ENCODE measurements around the gene WDR38. TPM values are rescaled to one million over a fixed set of nuclear protein-coding genes. Genes with fewer than 3 reads are reported as not detected.

The WDR38 gene
- total RNA-seq, 3 donors from 2014 or later = 0.33 TPM; not detected in 2

DNA sequence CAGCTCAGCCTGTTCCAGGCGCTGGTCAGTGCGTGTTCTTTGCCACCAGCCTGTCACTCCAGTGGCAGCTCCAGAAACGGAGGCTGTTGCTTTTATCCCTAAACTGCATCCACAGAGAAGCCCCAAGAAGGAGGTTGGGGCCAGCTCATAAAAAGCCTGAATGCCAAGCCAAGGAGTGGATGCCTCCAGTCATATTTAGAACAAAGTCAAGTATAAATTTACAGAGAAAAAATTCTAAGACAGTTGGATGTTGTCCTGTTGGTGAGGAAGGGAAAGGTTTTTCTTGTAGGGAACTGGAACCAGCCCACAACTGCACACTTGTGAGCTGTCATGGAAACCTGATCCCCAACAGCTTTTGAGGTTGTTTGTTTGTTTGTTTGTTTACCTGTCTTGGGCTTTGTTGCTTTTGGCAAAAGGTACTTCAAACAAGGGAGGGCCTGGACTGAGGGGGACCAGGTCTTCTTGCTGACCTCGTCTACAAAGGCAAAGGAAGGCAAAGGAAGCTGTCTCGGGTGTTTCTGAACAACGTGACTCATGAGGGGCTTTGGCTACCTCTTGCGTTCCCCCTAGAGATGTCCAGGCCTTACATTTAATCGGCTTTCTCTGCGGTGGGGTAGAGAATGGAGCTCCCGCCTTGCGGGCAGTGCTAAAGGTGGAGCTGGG, 39.6 kb upstream of the WDR38 start:
- no peaks in the 10 kb centered on the region for H3K27me3 ChIP-seq
- no peaks in the 10 kb centered on the region for H3K9me3 ChIP-seq
- no peaks in the 10 kb centered on the region for H3K36me3 ChIP-seq
- no peak overlapping the region for H3K4me3 ChIP-seq
- TF ChIP-seq, protein P1, sequence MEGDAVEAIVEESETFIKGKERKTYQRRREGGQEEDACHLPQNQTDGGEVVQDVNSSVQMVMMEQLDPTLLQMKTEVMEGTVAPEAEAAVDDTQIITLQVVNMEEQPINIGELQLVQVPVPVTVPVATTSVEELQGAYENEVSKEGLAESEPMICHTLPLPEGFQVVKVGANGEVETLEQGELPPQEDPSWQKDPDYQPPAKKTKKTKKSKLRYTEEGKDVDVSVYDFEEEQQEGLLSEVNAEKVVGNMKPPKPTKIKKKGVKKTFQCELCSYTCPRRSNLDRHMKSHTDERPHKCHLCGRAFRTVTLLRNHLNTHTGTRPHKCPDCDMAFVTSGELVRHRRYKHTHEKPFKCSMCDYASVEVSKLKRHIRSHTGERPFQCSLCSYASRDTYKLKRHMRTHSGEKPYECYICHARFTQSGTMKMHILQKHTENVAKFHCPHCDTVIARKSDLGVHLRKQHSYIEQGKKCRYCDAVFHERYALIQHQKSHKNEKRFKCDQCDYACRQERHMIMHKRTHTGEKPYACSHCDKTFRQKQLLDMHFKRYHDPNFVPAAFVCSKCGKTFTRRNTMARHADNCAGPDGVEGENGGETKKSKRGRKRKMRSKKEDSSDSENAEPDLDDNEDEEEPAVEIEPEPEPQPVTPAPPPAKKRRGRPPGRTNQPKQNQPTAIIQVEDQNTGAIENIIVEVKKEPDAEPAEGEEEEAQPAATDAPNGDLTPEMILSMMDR (IDR thresholded peaks at IDR 0.05) = peak in 1 of 3 donors; percentile 9
- no peak for TF ChIP-seq POLR2A (IDR thresholded peaks at IDR 0.05)
- peaks cover 0 to 5% of the 10 kb centered on the region in 2 donors for H3K4me1 ChIP-seq
- no peak for DNase-seq (ENCODE audit: low spot score in 2 of 2)
- peak overlapping the region; percentile 26 to 58 for H3K27ac ChIP-seq
- intact Hi-C loops (cut with DNase I; ENCODE audit: low total_unique reads) = no loop called here

DNA sequence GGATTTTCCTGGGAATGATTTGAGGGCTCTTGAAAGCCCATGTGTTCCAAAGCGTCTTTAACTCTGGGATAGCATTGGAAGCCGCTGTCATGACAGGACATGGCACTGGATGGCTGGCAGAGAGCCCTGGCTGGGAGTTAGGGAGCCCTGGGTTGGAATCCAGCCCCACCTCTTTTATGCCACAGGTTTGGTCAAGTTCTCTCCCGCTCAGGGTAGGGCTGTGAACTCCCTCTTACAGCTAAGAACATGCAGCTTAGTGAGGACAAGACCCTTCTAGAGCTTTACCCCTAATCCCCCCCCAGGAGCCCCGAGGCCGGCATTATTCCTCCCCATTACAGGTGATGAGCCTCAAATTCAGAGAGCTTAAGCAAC, 39.1 kb upstream of the WDR38 start:
- no peaks in the 10 kb centered on the region for H3K36me3 ChIP-seq
- H3K27me3 ChIP-seq = no peaks in the 10 kb centered on the region
- H3K4me1 ChIP-seq = peaks cover 0 to 5% of the 10 kb centered on the region in 2 donors
- no peaks in the 10 kb centered on the region for H3K9me3 ChIP-seq
- H3K27ac ChIP-seq = peak overlapping the region; percentile 26 to 58
- TF ChIP-seq, protein P1 (IDR thresholded peaks at IDR 0.05) = no peak
- no peak for TF ChIP-seq POLR2A (IDR thresholded peaks at IDR 0.05)
- no peak for TF ChIP-seq POLR2AphosphoS5 (IDR thresholded peaks at IDR 0.05)
- intact Hi-C loops (cut with DNase I; ENCODE audit: low total_unique reads) = no loop called here
- no peak overlapping the region for H3K4me3 ChIP-seq
- DNase-seq (ENCODE audit: low spot score in 2 of 2) = peak in 1 of 2 donors; percentile 63

DNA sequence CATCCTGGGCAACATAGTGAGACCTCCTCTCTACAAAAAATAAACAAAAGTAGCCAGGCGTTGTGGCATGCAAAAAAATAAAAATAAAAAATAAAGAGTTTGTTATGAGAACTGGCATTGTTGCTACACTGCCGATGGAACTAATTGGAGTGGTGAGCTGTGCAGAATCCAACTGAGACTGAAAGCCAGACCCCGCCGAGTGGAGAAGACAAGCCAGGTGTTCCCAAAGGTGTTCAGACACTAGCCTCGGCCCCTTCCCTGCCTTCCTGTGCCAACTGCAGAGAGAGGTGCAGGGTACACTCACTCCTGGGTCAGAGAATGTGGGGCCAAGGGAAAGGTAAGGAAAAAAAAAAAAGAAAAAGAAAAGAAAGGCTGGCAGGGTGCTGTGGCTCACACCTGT, 37.7 kb upstream of the WDR38 start:
- Histone ChIP-seq H3K4me1 (peaks cover 0 to 5% of the 10 kb centered on the region in 2 donors), H3K27me3 (no peaks in the 10 kb centered on the region), H3K9me3 (no peaks in the 10 kb centered on the region), H3K36me3 (no peaks in the 10 kb centered on the region), H3K27ac (no peak overlapping the region), H3K4me3 (no peak overlapping the region)
- intact Hi-C loops (cut with DNase I; ENCODE audit: low total_unique reads) = no loop called here
- no peak for DNase-seq (ENCODE audit: low spot score in 2 of 2)
- TF ChIP-seq POLR2A (IDR thresholded peaks at IDR 0.05) (no peak), POLR2AphosphoS5 (IDR thresholded peaks at IDR 0.05) (no peak)
- TF ChIP-seq, protein P1 (IDR thresholded peaks at IDR 0.05) = no peak

DNA sequence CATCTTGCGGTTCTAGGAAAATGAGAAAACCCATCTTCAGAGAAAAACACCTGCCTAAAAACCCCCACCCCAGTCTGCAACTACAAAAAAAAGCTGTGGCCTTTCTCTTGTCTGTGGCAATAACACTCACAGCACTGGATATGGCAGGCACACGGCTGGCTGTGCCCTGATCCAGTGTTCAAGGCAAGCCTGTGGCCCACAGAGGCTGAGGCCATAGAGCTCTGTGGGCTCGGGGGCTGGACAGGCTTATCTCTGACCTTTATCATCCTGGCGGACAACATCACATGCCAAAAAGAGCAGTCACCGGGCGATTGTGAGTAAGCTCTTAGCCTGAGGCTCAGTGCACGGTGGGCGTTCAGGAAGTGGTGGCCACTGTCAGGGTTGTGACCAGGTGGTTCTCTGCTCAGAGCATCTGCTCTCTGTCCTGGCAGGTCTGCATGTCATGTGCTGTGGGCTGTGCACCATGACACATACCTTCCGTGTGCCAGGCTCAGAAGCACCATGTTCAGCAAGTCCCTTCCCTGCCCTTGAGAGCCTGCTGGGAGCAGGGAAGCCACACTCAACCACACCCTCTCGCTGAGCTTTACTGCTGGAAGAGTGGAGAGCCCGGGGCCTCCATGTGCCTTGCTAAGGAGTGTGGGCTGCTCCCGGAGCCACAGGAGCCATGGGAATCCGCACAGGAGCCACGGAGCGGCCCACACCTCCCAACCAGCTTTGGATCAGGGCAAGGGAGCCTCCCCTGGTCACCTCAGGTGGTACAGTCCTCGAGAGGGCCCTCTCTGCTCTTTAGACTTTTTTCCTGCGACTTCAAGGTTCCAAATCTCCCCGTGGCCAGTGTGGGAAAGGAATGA, 34.6 kb upstream of the WDR38 start:
- TF ChIP-seq POLR2AphosphoS5 (IDR thresholded peaks at IDR 0.05) = no peak
- TF ChIP-seq, protein P1 (IDR thresholded peaks at IDR 0.05) = no peak
- TF ChIP-seq POLR2A (IDR thresholded peaks at IDR 0.05) = no peak
- Histone ChIP-seq H3K4me1 (no peaks in the 10 kb centered on the region), H3K27ac (peak overlapping the region; percentile 42 to 52), H3K4me3 (no peak overlapping the region), H3K27me3 (no peaks in the 10 kb centered on the region), H3K9me3 (no peaks in the 10 kb centered on the region), H3K36me3 (no peaks in the 10 kb centered on the region)
- intact Hi-C loops (cut with DNase I; ENCODE audit: low total_unique reads) = no loop called here
- DNase-seq (ENCODE audit: low spot score in 2 of 2) = peak in 1 of 2 donors; percentile 51

Data from breast epithelium (tissue), 4 donors.